HG03196 (cell line): Measurements from ENCODE around the gene PLEKHA4.

Source experiments
- ATAC-seq: cut with Tn5 transposase; IDR thresholded peaks from one replicate; pipeline ENCODE4 v1.9.1; 2021; ENCODE audit not compliant: unreplicated experiment

PLEKHA4 gene

GRCh38 chr19:48833977-48834376 lies 34.4 kb downstream of the PLEKHA4 start:
- ATAC-seq: no peak

- no peak for ATAC-seq
Observed at GRCh38 chr19:48833049-48833448, 35.4 kb downstream of the PLEKHA4 start.

- no peak for ATAC-seq
Observed at GRCh38 chr19:48830965-48831364, 37.5 kb downstream of the PLEKHA4 start.

GRCh38 chr19:48830088-48830487 lies 38.3 kb downstream of the PLEKHA4 start:
- no peak for ATAC-seq

- ATAC-seq: no peak
Observed at GRCh38 chr19:48826606-48827020, 41.8 kb downstream of the PLEKHA4 start.

- no peak for ATAC-seq
Observed at GRCh38 chr19:48822514-48822913, 45.9 kb downstream of the PLEKHA4 start.

- ATAC-seq: no peak
Observed at GRCh38 chr19:48821633-48822032, 46.8 kb downstream of the PLEKHA4 start.

GRCh38 chr19:48819366-48819816 lies 49.0 kb downstream of the PLEKHA4 start:
- no peak for ATAC-seq

GRCh38 chr19:48818234-48818820 lies 50.1 kb downstream of the PLEKHA4 start:
- ATAC-seq: no peak

GRCh38 chr19:48817585-48818124 lies 50.8 kb downstream of the PLEKHA4 start:
- ATAC-seq: no peak

- ATAC-seq: no peak
Observed at GRCh38 chr19:48815870-48816501, 52.4 kb downstream of the PLEKHA4 start.

GRCh38 chr19:48814895-48815294 lies 53.5 kb downstream of the PLEKHA4 start:
- ATAC-seq: no peak

- ATAC-seq: no peak
Observed at GRCh38 chr19:48813123-48813913, 55.1 kb downstream of the PLEKHA4 start.

GRCh38 chr19:48812094-48812929 lies 56.1 kb downstream of the PLEKHA4 start:
- peak; percentile 40 for ATAC-seq

- ATAC-seq: no peak
Observed at GRCh38 chr19:48810151-48810550, 58.3 kb downstream of the PLEKHA4 start.

GRCh38 chr19:48807590-48808308 lies 60.7 kb downstream of the PLEKHA4 start:
- ATAC-seq: no peak

- no peak for ATAC-seq
Observed at GRCh38 chr19:48806818-48807589, 61.4 kb downstream of the PLEKHA4 start.

- ATAC-seq: no peak
Observed at GRCh38 chr19:48806518-48806817, 61.9 kb downstream of the PLEKHA4 start.

GRCh38 chr19:48805452-48805851 lies 63.0 kb downstream of the PLEKHA4 start:
- no peak for ATAC-seq

- no peak for ATAC-seq
Observed at GRCh38 chr19:48804496-48804895, 63.9 kb downstream of the PLEKHA4 start.
